SK-N-SH (cell line): ENCODE results near the gene TEX12. TPM values are rescaled to one million over a fixed set of nuclear protein-coding genes. Genes with fewer than 3 reads are reported as not detected.

Experiments used
- CTCF ChIA-PET: fragments of 300-600, 350-600 bp; formaldehyde crosslinking; extraction: SDS; loops from one replicate; lab custom pipeline; 2021; lab: Yijun Ruan, JAX
- POLR2A ChIA-PET: fragments of 350-600 bp; sonication (Branson Sonifier 250); formaldehyde crosslinking; extraction: SDS; loops from one replicate; lab custom pipeline; 2020; ENCODE audit warnings: antibody characterized with exemption, inconsistent platforms; lab: Yijun Ruan, JAX
- DNase-seq: peaks from one replicate; pipeline ENCODE4 v3.0.0; 2012
- H2AFZ ChIP-seq: fragments of 200-600 bp; sonication (generic); 2 replicates; pipeline ENCODE4 v1.8.1; 2016; ENCODE audit warnings: antibody characterized with exemption, mild to moderate bottlenecking, low read depth
- H3F3A ChIP-seq: fragments of 200-600 bp; sonication (generic); replicated peaks from 2 replicates; pipeline ENCODE3; 2016; ENCODE audit warnings: antibody characterized with exemption, mild to moderate bottlenecking; ENCODE audit not compliant: insufficient read depth
- H3K27ac ChIP-seq, 2 experiments: fragments of 200-500 bp in 1 of 2; fragments of 200-600 bp in 1 of 2; sonication (Bioruptor generic) in 1 of 2; sonication (generic), shearing (Covaris generic) in 1 of 2; 2 replicates each; pipeline versions ENCODE4 v1.5.1 to v1.6.1; 2014 to 2016; ENCODE audit warnings: low read depth in 2 of 2, inconsistent platforms in 1 of 2, low read length in 1 of 2, mild to moderate bottlenecking in 1 of 2, mixed read lengths in 1 of 2
- H3K27me3 ChIP-seq: fragments of 200-600 bp; sonication (generic), shearing (Covaris generic); 2 replicates; pipeline ENCODE4 v1.6.1; 2016; ENCODE audit warnings: mixed run types; ENCODE audit not compliant: insufficient read depth
- H3K36me3 ChIP-seq, 2 experiments: fragments of 200-500 bp in 1 of 2; fragments of 200-600 bp in 1 of 2; sonication (Bioruptor generic) in 1 of 2; sonication (generic) in 1 of 2; replicated peaks in 1 of 2; 2 replicates each; pipeline versions ENCODE3 to v1.5.1; 2014 to 2016; ENCODE audit warnings: low read length in 1 of 2, mild to moderate bottlenecking in 1 of 2; ENCODE audit not compliant: insufficient read depth in 2 of 2, control insufficient read depth in 1 of 2
- H3K4me1 ChIP-seq, 2 experiments: fragments of 200-500 bp in 1 of 2; fragments of 200-600 bp in 1 of 2; sonication (Bioruptor generic) in 1 of 2; sonication (generic), shearing (Covaris generic) in 1 of 2; 2 replicates each; pipeline versions ENCODE4 v1.5.1 to v1.6.1; 2014 to 2016; ENCODE audit warnings: low read depth in 1 of 2, low read length in 1 of 2, mixed run types in 1 of 2; ENCODE audit not compliant: insufficient read depth in 2 of 2, control insufficient read depth in 1 of 2
- H3K4me2 ChIP-seq: fragments of 200-600 bp; sonication (generic), shearing (Covaris generic); 2 replicates; pipeline ENCODE4 v1.6.1; 2017; ENCODE audit warnings: mixed run types
- H3K4me3 ChIP-seq, 2 experiments: fragments of 200-500 bp in 1 of 2; fragments of 200-600 bp in 1 of 2; sonication (Bioruptor generic) in 1 of 2; sonication (generic), shearing (Covaris generic) in 1 of 2; 2 replicates each; pipeline versions ENCODE4 v1.5.1 to v1.8.1; 2014 to 2016; ENCODE audit warnings: low read depth in 2 of 2, inconsistent platforms in 1 of 2, low read length in 1 of 2, mild to moderate bottlenecking in 1 of 2, mixed read lengths in 1 of 2, moderate library complexity in 1 of 2
- H3K79me2 ChIP-seq: fragments of 200-600 bp; sonication (generic); 2 replicates; pipeline ENCODE4 v1.8.1; 2017; ENCODE audit warnings: mild to moderate bottlenecking; ENCODE audit not compliant: insufficient read depth
- H3K9ac ChIP-seq: fragments of 200-600 bp; sonication (generic); 2 replicates; pipeline ENCODE4 v1.6.1; 2017; ENCODE audit warnings: mixed run types
- H3K9me2 ChIP-seq: fragments of 200-600 bp; sonication (generic); 2 replicates; pipeline ENCODE4 v1.6.1; 2017; ENCODE audit warnings: mixed run types
- H3K9me3 ChIP-seq: fragments of 200-600 bp; sonication (generic); 2 replicates; pipeline ENCODE4 v1.6.1; 2017; ENCODE audit warnings: mixed run types, mild to moderate bottlenecking, moderate library complexity
- H4K20me1 ChIP-seq: fragments of 200-600 bp; sonication (generic); 2 replicates; pipeline ENCODE4 v1.6.1; 2017; ENCODE audit warnings: mild to moderate bottlenecking, mixed run types; ENCODE audit not compliant: insufficient read depth
- CHD2 ChIP-seq: fragments of 150-350 bp; IDR thresholded peaks from 2 replicates; pipeline ENCODE4 v1.6.1; 2018; ENCODE audit warnings: low read length; ENCODE audit not compliant: partially characterized antibody
- ELF1 ChIP-seq: IDR thresholded peaks from 2 replicates; pipeline ENCODE4 v1.4.0; 2012
- EP300 ChIP-seq, 2 experiments: IDR thresholded peaks; 2 replicates each; pipeline versions ENCODE4 v1.4.0 to v1.6.1; 2012; ENCODE audit warnings: borderline replicate concordance in 1 of 2, low read depth in 1 of 2, low read length in 1 of 2
- FOSL2 ChIP-seq: IDR thresholded peaks from 2 replicates; pipeline ENCODE4 v1.4.0; 2012; ENCODE audit warnings: low read depth, mild to moderate bottlenecking, moderate library complexity, borderline replicate concordance
- FOXJ3 ChIP-seq: sonication (generic); formaldehyde crosslinking; IDR thresholded peaks from 2 replicates; pipeline ENCODE4 v1.5.1; 2020; ENCODE audit warnings: mild to moderate bottlenecking, missing genetic modification reagents
- FOXM1 ChIP-seq: IDR thresholded peaks from 2 replicates; pipeline ENCODE4 v1.4.0; 2012; ENCODE audit warnings: low read depth, mild to moderate bottlenecking
- JUND ChIP-seq: IDR thresholded peaks from 2 replicates; pipeline ENCODE4 v1.4.0; 2012
- MAX ChIP-seq: IDR thresholded peaks from 2 replicates; pipeline ENCODE4 v1.4.0; 2012; ENCODE audit warnings: low read depth
- MEF2A ChIP-seq: IDR thresholded peaks from 2 replicates; pipeline ENCODE4 v1.4.0; 2012; ENCODE audit warnings: low read depth, borderline replicate concordance
- MXI1 ChIP-seq: IDR thresholded peaks from 2 replicates; pipeline ENCODE4 v1.6.1; 2012; ENCODE audit warnings: mild to moderate bottlenecking, low read depth, low read length, improper control_type of control experiment
- NFIC ChIP-seq: IDR thresholded peaks from 2 replicates; pipeline ENCODE4 v1.4.0; 2012; ENCODE audit warnings: borderline replicate concordance
- RCOR1 ChIP-seq: fragments of 150-350 bp; IDR thresholded peaks from 2 replicates; pipeline ENCODE4 v1.6.1; 2017; ENCODE audit warnings: antibody characterized with exemption, low read length
- RXRA ChIP-seq: IDR thresholded peaks from 2 replicates; pipeline ENCODE4 v1.4.0; 2012; ENCODE audit warnings: low read depth, mild to moderate bottlenecking, borderline replicate concordance
- SIN3A ChIP-seq: IDR thresholded peaks from 2 replicates; pipeline ENCODE4 v1.6.1; 2012; ENCODE audit warnings: low read depth, mild to moderate bottlenecking, low read length, moderate library complexity, borderline replicate concordance
- SMC3 ChIP-seq: IDR thresholded peaks from 2 replicates; pipeline ENCODE4 v1.6.1; 2012; ENCODE audit warnings: low read depth, low read length, improper control_type of control experiment
- TCF12 ChIP-seq: IDR thresholded peaks from 2 replicates; pipeline ENCODE4 v1.4.0; 2012
- TEAD4 ChIP-seq: IDR thresholded peaks from 2 replicates; pipeline ENCODE4 v1.4.0; 2012; ENCODE audit warnings: mild to moderate bottlenecking, borderline replicate concordance; ENCODE audit not compliant: insufficient read depth
- WGBS: methylation state at CpG from one replicate; pipeline ENCODE4 v1.1.6; 2017; ENCODE audit warnings: low lambda C conversion rate; 5-methylcytosine and 5-hydroxymethylcytosine counted together
- polyA plus RNA-seq, 3 experiments: library from polyadenylated mRNA; depleted of rRNA; stranded (reverse); fragments of >200 nt; gene quantifications; 2 replicates each; pipeline ENCODE4 v1.2.3, GENCODE V29; 2012
- small RNA-seq, 7 experiments: library from RNA; depleted of rRNA; stranded (forward); fragments of <200 nt; gene quantifications; one replicate each; pipeline ENCODE3, GENCODE V24; 2012
- TF ChIP-seq, protein P1 (sequence below): IDR thresholded peaks from 2 replicates; pipeline ENCODE4 v1.4.0; 2012; ENCODE audit warnings: low read depth, borderline replicate concordance
- TF ChIP-seq, protein P2 (sequence below): fragments of 200-600 bp; sonication (generic); IDR thresholded peaks from 2 replicates; pipeline ENCODE4 v1.6.1; 2017; ENCODE audit warnings: antibody characterized with exemption, mild to moderate bottlenecking, moderate library complexity
- TF ChIP-seq, protein P3 (sequence below): IDR thresholded peaks from 2 replicates; pipeline ENCODE4 v1.6.1; 2012; ENCODE audit warnings: mild to moderate bottlenecking, low read depth, low read length, moderate library complexity

Gene TEX12
- polyA plus RNA-seq, 1 of the 3 experiments (the other 2 are of a cell fraction): not detected

DNA sequence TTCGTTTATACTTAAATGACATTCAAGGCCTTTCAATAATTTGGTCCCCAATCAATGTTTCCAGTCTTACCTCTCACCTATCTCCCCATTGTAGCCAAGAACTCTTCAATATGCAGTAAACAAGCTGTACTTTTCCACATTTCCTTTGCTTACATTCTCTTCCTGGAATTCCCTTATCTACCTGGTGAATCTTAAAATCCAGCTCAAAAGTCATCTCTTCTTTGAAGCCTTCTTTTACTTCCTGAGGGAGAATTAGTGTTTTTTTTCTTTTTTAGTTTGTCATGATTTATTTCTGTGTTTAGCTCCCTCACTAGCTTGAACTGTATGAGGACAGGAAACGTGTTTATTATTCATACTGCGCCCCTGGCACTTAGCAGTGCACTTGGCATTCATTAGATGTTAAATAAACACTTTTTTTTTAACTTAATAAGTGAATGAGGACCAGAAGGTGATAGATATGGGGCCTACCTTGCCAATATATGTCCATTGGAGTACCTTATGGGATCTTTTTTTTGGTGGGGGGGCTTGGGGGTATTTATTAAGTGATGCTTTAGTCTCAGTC is 54.2 kb downstream of the TEX12 start:
- Histone ChIP-seq H3K9ac (no peak overlapping the region), H3K4me1 (peaks cover 3 to 26% of the 10 kb centered on the region in 2 experiments), H3K36me3 (no peaks in the 10 kb centered on the region), H3K79me2 (no peaks in the 10 kb centered on the region; the same call in 1 of the 2 replicates), H4K20me1 (no peaks in the 10 kb centered on the region), H3K4me3 (no peak overlapping the region), H3K9me3 (no peaks in the 10 kb centered on the region), H3K27me3 (no peaks in the 10 kb centered on the region), H3K27ac (no peak overlapping the region), H3K9me2 (no peaks in the 10 kb centered on the region), H3F3A (no peaks in the 10 kb centered on the region), H2AFZ (peak overlapping the region; percentile 66; the same call in 1 of the 2 replicates), H3K4me2 (no peak overlapping the region)
- TF ChIP-seq MXI1 (no peak), SMC3 (no peak), MEF2A (no peak), NFIC (no peak), RCOR1 (no peak), ELF1 (no peak), TCF12 (no peak), MAX (no peak), EP300 (IDR thresholded peaks at IDR 0.05; ENCODE audit: borderline replicate concordance in 1 of 2, low read depth in 1 of 2, low read length in 1 of 2) (no peak), TEAD4 (no peak), RXRA (no peak), FOXM1 (no peak), JUND (no peak), FOSL2 (no peak), CHD2 (no peak), SIN3A (no peak), FOXJ3 (CRISPR knock-in tag) (no peak)
- TF ChIP-seq, protein P1, sequence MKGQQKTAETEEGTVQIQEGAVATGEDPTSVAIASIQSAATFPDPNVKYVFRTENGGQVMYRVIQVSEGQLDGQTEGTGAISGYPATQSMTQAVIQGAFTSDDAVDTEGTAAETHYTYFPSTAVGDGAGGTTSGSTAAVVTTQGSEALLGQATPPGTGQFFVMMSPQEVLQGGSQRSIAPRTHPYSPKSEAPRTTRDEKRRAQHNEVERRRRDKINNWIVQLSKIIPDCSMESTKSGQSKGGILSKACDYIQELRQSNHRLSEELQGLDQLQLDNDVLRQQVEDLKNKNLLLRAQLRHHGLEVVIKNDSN: no peak
- TF ChIP-seq, protein P2, sequence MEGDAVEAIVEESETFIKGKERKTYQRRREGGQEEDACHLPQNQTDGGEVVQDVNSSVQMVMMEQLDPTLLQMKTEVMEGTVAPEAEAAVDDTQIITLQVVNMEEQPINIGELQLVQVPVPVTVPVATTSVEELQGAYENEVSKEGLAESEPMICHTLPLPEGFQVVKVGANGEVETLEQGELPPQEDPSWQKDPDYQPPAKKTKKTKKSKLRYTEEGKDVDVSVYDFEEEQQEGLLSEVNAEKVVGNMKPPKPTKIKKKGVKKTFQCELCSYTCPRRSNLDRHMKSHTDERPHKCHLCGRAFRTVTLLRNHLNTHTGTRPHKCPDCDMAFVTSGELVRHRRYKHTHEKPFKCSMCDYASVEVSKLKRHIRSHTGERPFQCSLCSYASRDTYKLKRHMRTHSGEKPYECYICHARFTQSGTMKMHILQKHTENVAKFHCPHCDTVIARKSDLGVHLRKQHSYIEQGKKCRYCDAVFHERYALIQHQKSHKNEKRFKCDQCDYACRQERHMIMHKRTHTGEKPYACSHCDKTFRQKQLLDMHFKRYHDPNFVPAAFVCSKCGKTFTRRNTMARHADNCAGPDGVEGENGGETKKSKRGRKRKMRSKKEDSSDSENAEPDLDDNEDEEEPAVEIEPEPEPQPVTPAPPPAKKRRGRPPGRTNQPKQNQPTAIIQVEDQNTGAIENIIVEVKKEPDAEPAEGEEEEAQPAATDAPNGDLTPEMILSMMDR: no peak
- TF ChIP-seq, protein P3, sequence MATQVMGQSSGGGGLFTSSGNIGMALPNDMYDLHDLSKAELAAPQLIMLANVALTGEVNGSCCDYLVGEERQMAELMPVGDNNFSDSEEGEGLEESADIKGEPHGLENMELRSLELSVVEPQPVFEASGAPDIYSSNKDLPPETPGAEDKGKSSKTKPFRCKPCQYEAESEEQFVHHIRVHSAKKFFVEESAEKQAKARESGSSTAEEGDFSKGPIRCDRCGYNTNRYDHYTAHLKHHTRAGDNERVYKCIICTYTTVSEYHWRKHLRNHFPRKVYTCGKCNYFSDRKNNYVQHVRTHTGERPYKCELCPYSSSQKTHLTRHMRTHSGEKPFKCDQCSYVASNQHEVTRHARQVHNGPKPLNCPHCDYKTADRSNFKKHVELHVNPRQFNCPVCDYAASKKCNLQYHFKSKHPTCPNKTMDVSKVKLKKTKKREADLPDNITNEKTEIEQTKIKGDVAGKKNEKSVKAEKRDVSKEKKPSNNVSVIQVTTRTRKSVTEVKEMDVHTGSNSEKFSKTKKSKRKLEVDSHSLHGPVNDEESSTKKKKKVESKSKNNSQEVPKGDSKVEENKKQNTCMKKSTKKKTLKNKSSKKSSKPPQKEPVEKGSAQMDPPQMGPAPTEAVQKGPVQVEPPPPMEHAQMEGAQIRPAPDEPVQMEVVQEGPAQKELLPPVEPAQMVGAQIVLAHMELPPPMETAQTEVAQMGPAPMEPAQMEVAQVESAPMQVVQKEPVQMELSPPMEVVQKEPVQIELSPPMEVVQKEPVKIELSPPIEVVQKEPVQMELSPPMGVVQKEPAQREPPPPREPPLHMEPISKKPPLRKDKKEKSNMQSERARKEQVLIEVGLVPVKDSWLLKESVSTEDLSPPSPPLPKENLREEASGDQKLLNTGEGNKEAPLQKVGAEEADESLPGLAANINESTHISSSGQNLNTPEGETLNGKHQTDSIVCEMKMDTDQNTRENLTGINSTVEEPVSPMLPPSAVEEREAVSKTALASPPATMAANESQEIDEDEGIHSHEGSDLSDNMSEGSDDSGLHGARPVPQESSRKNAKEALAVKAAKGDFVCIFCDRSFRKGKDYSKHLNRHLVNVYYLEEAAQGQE: no peak
- DNase-seq: no peak
- POLR2A ChIA-PET: interaction anchor here (0.5 to 1.3 kb wide), 2 partner anchors 59 to 339 kb away, joined by 3 to 4 read pairs; no protein-coding TSS in a partner anchor
- 58% methylated on average over 3 of the region's 3 CpGs for WGBS
- CTCF ChIA-PET: interaction anchor here (0.6 to 17.1 kb wide), 7 partner anchors 11 to 1068 kb away, joined by 3 to 620 read pairs (median 4); partner anchors contain the start of genes PLET1, SDHD and TIMM8B

Small RNAs within 50 kb of the gene (small RNA-seq; reads per million reads assigned to genes)
- 0 to 0.52 (median 0) reads per million in 7 experiments for gene MRPS36P4

Other genes starting within 250 kb of the TEX12 start
- not detected in 2 replicates for gene C11orf52, start 248.5 kb upstream of the TEX12 start, polyA plus RNA-seq (2012; rRNA removed)
- gene DIXDC1, start 230.0 kb upstream of the TEX12 start, polyA plus RNA-seq (2012; rRNA removed): 5.3 and 6.8 TPM in 2 replicates
- gene DLAT, start 142.0 kb upstream of the TEX12 start, polyA plus RNA-seq (2012; rRNA removed): 14.4 and 17.8 TPM in 2 replicates
- gene PIH1D2, start 93.4 kb upstream of the TEX12 start, polyA plus RNA-seq (2012; rRNA removed): 0.97 and 2.0 TPM in 2 replicates
- gene NKAPD1, start 93.1 kb upstream of the TEX12 start, polyA plus RNA-seq (2012; rRNA removed): 9.2 and 13.1 TPM in 2 replicates
- 156 and 188 TPM in 2 replicates for gene TIMM8B, start 80.6 kb upstream of the TEX12 start, polyA plus RNA-seq (2012; rRNA removed)
- 169 and 192 TPM in 2 replicates for gene SDHD, start 80.5 kb upstream of the TEX12 start, polyA plus RNA-seq (2012; rRNA removed)
- gene IL18, start 3.3 kb upstream of the TEX12 start, polyA plus RNA-seq (2012; rRNA removed): 0.28 TPM in 1 of 2 replicates, not detected in the other
- gene BCO2, start 8.1 kb downstream of the TEX12 start, polyA plus RNA-seq (2012; rRNA removed): 0.87 and 1.2 TPM in 2 replicates
- 50.0 and 54.0 TPM in 2 replicates for gene PTS, start 59.1 kb downstream of the TEX12 start, polyA plus RNA-seq (2012; rRNA removed)
- gene PLET1, start 93.5 kb downstream of the TEX12 start, polyA plus RNA-seq (2012; rRNA removed): not detected in 2 replicates